Smooth muscle cell (in vitro differentiated cells): ENCODE results near the gene DAAM2. TPM values are rescaled to one million over a fixed set of nuclear protein-coding genes. Genes with fewer than 3 reads are reported as not detected.

Experiments used
- DNase-seq: peaks from one replicate; lab custom pipeline; 2025; ENCODE audit not compliant: unreplicated experiment; lab: John Stamatoyannopoulos, UW
- H2AFZ ChIP-seq: fragments of 200-600 bp; sonication (generic); 2 replicates; pipeline ENCODE4 v1.6.0; 2016; ENCODE audit warnings: antibody characterized with exemption, low read depth, mild to moderate bottlenecking
- H3F3A ChIP-seq: fragments of 200-600 bp; sonication (generic); 2 replicates; pipeline ENCODE4 v1.6.0; 2017; ENCODE audit warnings: antibody characterized with exemption, low read depth
- H3K27ac ChIP-seq: fragments of 200-600 bp; sonication (generic); 2 replicates; pipeline ENCODE4 v1.5.1; 2016; ENCODE audit warnings: low read depth, mild to moderate bottlenecking
- H3K27me3 ChIP-seq: fragments of 200-600 bp; sonication (generic); 2 replicates; pipeline ENCODE4 v1.6.1; 2016; ENCODE audit warnings: low read depth, mild to moderate bottlenecking
- H3K36me3 ChIP-seq: fragments of 200-600 bp; sonication (generic); 2 replicates; pipeline ENCODE4 v1.5.1; 2016; ENCODE audit warnings: low read depth
- H3K4me1 ChIP-seq: fragments of 200-600 bp; sonication (generic); 2 replicates; pipeline ENCODE4 v1.5.1; 2016; ENCODE audit warnings: low read depth
- H3K4me2 ChIP-seq: fragments of 200-600 bp; sonication (generic); 2 replicates; pipeline ENCODE4 v1.6.0; 2016; ENCODE audit warnings: mild to moderate bottlenecking
- H3K4me3 ChIP-seq: fragments of 200-600 bp; sonication (generic); 2 replicates; pipeline ENCODE4 v1.5.1; 2016; ENCODE audit warnings: mild to moderate bottlenecking
- H3K79me2 ChIP-seq: fragments of 200-600 bp; sonication (generic); 2 replicates; pipeline ENCODE4 v1.6.0; 2016; ENCODE audit warnings: low read depth, mild to moderate bottlenecking
- H3K9ac ChIP-seq: fragments of 200-600 bp; sonication (generic); 2 replicates; pipeline ENCODE4 v1.6.0; 2016; ENCODE audit warnings: low read depth
- H3K9me3 ChIP-seq: fragments of 200-600 bp; sonication (generic); replicated peaks from 2 replicates; pipeline ENCODE4 v1.5.1; 2016; ENCODE audit warnings: low read depth
- H4K20me1 ChIP-seq: fragments of 200-600 bp; sonication (generic); 2 replicates; pipeline ENCODE4 v1.6.0; 2016; ENCODE audit warnings: low read depth
- CTCF ChIP-seq: fragments of 200-600 bp; sonication (generic); IDR thresholded peaks from 2 replicates; pipeline ENCODE4 v1.5.1; 2017; ENCODE audit warnings: borderline replicate concordance, mild to moderate bottlenecking, antibody characterized with exemption; ENCODE audit not compliant: insufficient read depth, poor library complexity, severe bottlenecking
- WGBS: methylation state at CpG from one replicate; pipeline ENCODE4 v1.1.7; 2016; ENCODE audit warnings: low lambda C conversion rate; 5-methylcytosine and 5-hydroxymethylcytosine counted together
- polyA plus RNA-seq: library from polyadenylated mRNA; unstranded; fragments of >200 nt; fragmentation: Nextera tagmentation; extraction: Ambion mirVana; gene quantifications from 2 replicates; pipeline ENCODE4 v1.2.1, GENCODE V29; 2016
- total RNA-seq: library from RNA; depleted of rRNA; stranded (reverse); fragments of >200 nt; gene quantifications from 2 replicates; pipeline ENCODE4 v1.2.3, GENCODE V29; 2014

Gene DAAM2
- total and polyA plus RNA-seq, 2 experiments from 2014 or later: 26.5 to 29.8 TPM

- no peak overlapping the region for H3K4me2 ChIP-seq
- H2AFZ ChIP-seq: no peak overlapping the region
Observed at GRCh38 chr6:39876111-39876510, 83.9 kb downstream of the DAAM2 start.

GRCh38 chr6:39876826-39877225, 84.7 kb downstream of the DAAM2 start:
- Histone ChIP-seq H3K79me2 (no peaks in the 10 kb centered on the region), H3K4me1 (no peaks in the 10 kb centered on the region), H3K4me3 (no peak overlapping the region), H3K9me3 (no peaks in the 10 kb centered on the region), H4K20me1 (no peaks in the 10 kb centered on the region), H3K27ac (no peak overlapping the region), H3K4me2 (no peak overlapping the region), H3F3A (peaks cover 3% of the 10 kb centered on the region), H3K9ac (no peak overlapping the region), H3K36me3 (peaks cover 10% of the 10 kb centered on the region), H3K27me3 (no peaks in the 10 kb centered on the region), H2AFZ (no peak overlapping the region)
- no peak for TF ChIP-seq CTCF
- no peak for DNase-seq
- WGBS: 60% methylated on average over 3 of the region's 3 CpGs

More at GRCh38 chr6:39876111-39876510, 83.9 kb downstream of the DAAM2 start:
- Histone ChIP-seq H3K36me3 (peaks cover 10% of the 10 kb centered on the region), H3K79me2 (no peaks in the 10 kb centered on the region), H3K27me3 (no peaks in the 10 kb centered on the region), H3K4me3 (no peak overlapping the region), H4K20me1 (no peaks in the 10 kb centered on the region), H3K9ac (no peak overlapping the region), H3K27ac (no peak overlapping the region), H3K9me3 (no peaks in the 10 kb centered on the region), H3K4me1 (no peaks in the 10 kb centered on the region), H3F3A (no peaks in the 10 kb centered on the region)
- DNase-seq: no peak
- TF ChIP-seq CTCF: no peak

- no peaks in the 10 kb centered on the region for H3K79me2 ChIP-seq
- no peak for TF ChIP-seq CTCF
- H3K27ac ChIP-seq: no peak overlapping the region
- H3K4me1 ChIP-seq: no peaks in the 10 kb centered on the region
- H3K9ac ChIP-seq: no peak overlapping the region
- no peak overlapping the region for H3K4me3 ChIP-seq
- H4K20me1 ChIP-seq: no peaks in the 10 kb centered on the region
- DNase-seq: no peak
- H3F3A ChIP-seq: peaks cover 5% of the 10 kb centered on the region
- no peaks in the 10 kb centered on the region for H3K9me3 ChIP-seq
- H2AFZ ChIP-seq: no peak overlapping the region
- H3K27me3 ChIP-seq: no peaks in the 10 kb centered on the region
- no peak overlapping the region for H3K4me2 ChIP-seq
- 96% methylated on average over 3 of the region's 3 CpGs for WGBS
- no peaks in the 10 kb centered on the region for H3K36me3 ChIP-seq
Observed at GRCh38 chr6:39879535-39879934, 87.4 kb downstream of the DAAM2 start.

- Histone ChIP-seq H3K79me2 (no peaks in the 10 kb centered on the region), H3K4me2 (no peak overlapping the region), H3K9ac (no peak overlapping the region), H3K4me1 (no peaks in the 10 kb centered on the region), H4K20me1 (no peaks in the 10 kb centered on the region), H3F3A (peaks cover 5% of the 10 kb centered on the region), H3K4me3 (no peak overlapping the region), H3K9me3 (no peaks in the 10 kb centered on the region), H3K36me3 (no peaks in the 10 kb centered on the region), H3K27ac (peak overlapping the region; percentile 78), H3K27me3 (no peaks in the 10 kb centered on the region), H2AFZ (no peak overlapping the region)
- TF ChIP-seq CTCF: no peak
- no peak for DNase-seq
- 90% methylated on average over 4 of the region's 4 CpGs for WGBS
Observed at GRCh38 chr6:39880594-39880993, 88.4 kb downstream of the DAAM2 start.
